ENCODE results near the gene MRC1. TPM values are rescaled to one million over a fixed set of nuclear protein-coding genes. Genes with fewer than 3 reads are reported as not detected.
A peak's percentile ranks its signal among the peaks of the same experiment; 100 is the strongest.

The MRC1 gene
- total RNA-seq, 1 donor from 2014 or later, result not detected

DNA sequence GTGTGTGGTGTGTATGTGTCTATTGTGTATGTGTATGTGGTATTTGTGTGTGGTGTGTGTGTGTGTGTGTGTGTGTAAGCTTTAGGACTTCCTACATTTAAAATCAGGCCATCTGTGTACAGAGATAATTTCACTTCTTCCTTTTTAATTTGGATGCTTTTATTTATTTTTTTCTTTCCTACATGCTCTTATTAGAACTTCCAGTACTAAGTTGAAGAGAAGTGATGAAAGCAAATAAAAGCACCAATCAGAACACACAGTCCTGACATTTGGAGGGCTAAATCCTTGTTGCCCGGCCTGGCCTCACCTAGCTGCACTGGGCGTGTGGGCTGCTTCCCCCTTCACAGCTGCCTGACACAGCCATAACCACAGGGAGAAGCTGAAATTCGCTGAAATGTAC, 3.8 kb upstream of the MRC1 start:
- no peak for DNase-seq (ENCODE audit: low spot score, unreplicated experiment)
- H3K9me3 Mint-ChIP-seq (ENCODE audit: low read depth), result peaks cover 6% of the 10 kb centered on the region
- H3K27me3 Mint-ChIP-seq, result peaks cover 65% of the 10 kb centered on the region
- no peak overlapping the region for H3K27ac Mint-ChIP-seq
- peaks cover 2% of the 10 kb centered on the region for H3K4me1 Mint-ChIP-seq (ENCODE audit: low read depth)
- H3K4me3 Mint-ChIP-seq (ENCODE audit: low read depth), result no peak overlapping the region
- TF ChIP-seq, protein P1, sequence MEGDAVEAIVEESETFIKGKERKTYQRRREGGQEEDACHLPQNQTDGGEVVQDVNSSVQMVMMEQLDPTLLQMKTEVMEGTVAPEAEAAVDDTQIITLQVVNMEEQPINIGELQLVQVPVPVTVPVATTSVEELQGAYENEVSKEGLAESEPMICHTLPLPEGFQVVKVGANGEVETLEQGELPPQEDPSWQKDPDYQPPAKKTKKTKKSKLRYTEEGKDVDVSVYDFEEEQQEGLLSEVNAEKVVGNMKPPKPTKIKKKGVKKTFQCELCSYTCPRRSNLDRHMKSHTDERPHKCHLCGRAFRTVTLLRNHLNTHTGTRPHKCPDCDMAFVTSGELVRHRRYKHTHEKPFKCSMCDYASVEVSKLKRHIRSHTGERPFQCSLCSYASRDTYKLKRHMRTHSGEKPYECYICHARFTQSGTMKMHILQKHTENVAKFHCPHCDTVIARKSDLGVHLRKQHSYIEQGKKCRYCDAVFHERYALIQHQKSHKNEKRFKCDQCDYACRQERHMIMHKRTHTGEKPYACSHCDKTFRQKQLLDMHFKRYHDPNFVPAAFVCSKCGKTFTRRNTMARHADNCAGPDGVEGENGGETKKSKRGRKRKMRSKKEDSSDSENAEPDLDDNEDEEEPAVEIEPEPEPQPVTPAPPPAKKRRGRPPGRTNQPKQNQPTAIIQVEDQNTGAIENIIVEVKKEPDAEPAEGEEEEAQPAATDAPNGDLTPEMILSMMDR (IDR thresholded peaks at IDR 0.05; ENCODE audit: unreplicated experiment), result no peak
- H3K36me3 Mint-ChIP-seq (ENCODE audit: insufficient read depth), result no peaks in the 10 kb centered on the region

DNA sequence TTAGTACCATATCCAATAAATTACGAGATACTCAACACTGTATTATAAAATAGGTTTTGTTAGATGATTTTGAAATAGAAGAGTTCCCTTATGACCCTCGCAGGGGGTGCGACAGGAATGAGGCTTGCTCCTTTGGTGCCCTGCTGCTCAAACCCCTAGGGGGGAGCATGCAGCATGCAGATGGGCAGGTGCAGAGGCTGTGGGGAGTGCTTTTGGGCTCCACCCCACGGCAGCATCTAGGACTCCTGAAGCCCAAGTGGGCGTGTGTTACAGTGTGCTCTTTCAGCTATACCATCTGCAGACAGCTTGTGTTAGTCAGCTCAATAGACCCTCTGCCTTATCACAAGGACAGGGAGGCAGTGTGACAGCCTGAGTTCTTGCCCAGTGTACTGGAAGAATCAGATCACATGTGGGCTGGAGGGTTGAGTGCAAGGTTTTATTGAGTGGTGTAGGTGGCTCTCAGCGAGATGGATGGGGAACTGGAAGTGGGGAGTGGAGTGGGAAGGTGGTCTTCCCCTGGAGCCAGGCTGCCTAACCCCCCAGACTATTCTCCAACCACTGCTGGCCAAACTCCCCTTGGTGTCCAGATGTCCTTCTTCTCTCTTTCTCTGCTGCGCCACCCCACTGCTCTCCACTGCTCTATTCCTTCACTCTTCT, 3.1 kb upstream of the MRC1 start:
- Mint-ChIP-seq H3K4me1 (ENCODE audit: low read depth) (peaks cover 2% of the 10 kb centered on the region), H3K36me3 (ENCODE audit: insufficient read depth) (no peaks in the 10 kb centered on the region), H3K9me3 (ENCODE audit: low read depth) (peaks cover 6% of the 10 kb centered on the region), H3K27ac (no peak overlapping the region), H3K27me3 (peaks cover 62% of the 10 kb centered on the region), H3K4me3 (ENCODE audit: low read depth) (no peak overlapping the region)
- TF ChIP-seq, protein P1 (IDR thresholded peaks at IDR 0.05; ENCODE audit: unreplicated experiment), result peak; percentile 44
- no peak for DNase-seq (ENCODE audit: low spot score, unreplicated experiment)

DNA sequence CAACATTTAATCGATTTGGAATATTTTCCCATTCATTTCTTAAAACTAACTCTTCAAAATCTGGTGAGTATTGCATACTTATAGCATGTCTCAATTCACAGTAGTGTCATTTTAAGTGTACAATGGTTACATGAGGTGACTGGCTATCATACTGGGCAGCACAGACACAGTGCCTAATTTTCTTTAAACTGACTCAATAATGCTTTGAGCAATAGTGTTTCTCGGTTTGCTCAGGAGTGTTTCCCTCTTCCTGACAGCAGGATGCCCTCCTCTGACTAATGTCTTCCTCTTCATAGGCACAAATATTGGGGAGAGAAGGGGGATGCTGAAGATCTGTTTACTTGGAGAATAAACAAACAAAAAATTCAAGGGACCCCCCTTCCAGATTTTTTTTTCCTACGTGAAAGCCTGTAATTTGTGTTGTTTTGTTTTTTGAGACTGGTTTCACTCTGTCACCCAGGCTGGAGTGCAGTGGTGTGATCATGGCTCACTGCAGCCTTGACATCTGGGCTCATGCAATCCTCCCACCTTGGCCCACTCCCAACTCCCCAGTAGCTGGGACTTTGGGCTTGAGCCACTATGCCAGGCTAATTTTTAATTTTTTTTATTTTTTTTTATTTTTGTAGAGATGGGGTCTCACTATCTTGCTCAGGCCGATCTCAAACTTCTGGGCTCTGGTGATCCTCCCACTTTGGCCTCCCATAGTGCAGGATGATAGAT, 2.2 kb downstream of the MRC1 start:
- Mint-ChIP-seq H3K9me3 (ENCODE audit: low read depth) (no peaks in the 10 kb centered on the region), H3K4me3 (ENCODE audit: low read depth) (no peak overlapping the region), H3K27me3 (peaks cover 55% of the 10 kb centered on the region), H3K36me3 (ENCODE audit: insufficient read depth) (no peaks in the 10 kb centered on the region), H3K27ac (no peak overlapping the region), H3K4me1 (ENCODE audit: low read depth) (peaks cover 2% of the 10 kb centered on the region)
- TF ChIP-seq, protein P1 (IDR thresholded peaks at IDR 0.05; ENCODE audit: unreplicated experiment), result no peak
- no peak for DNase-seq (ENCODE audit: low spot score, unreplicated experiment)

DNA sequence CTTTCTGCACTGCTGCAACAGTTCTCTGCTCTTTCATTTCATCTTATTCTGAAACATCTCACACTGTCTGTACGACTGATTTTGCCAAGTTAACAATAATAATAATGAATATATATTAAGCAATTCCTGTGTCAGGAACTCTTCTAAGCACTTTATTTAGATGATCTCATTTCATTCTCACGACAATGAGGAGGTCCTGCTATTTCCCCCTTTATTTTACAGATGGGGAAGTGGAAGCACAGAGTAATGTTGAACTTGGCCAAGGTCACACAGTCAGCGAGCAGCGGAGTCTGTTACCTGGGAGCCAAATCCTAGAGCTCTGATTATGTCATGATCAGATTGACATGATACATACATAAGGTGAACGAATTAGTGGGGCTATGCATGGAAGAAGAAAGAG, 5.8 kb downstream of the MRC1 start:
- peaks cover 2% of the 10 kb centered on the region for H3K4me1 Mint-ChIP-seq (ENCODE audit: low read depth)
- H3K4me3 Mint-ChIP-seq (ENCODE audit: low read depth), result no peak overlapping the region
- TF ChIP-seq, protein P1 (IDR thresholded peaks at IDR 0.05; ENCODE audit: unreplicated experiment), result no peak
- DNase-seq (ENCODE audit: low spot score, unreplicated experiment), result no peak
- no peaks in the 10 kb centered on the region for H3K9me3 Mint-ChIP-seq (ENCODE audit: low read depth)
- H3K27me3 Mint-ChIP-seq, result peaks cover 30% of the 10 kb centered on the region
- H3K27ac Mint-ChIP-seq, result no peak overlapping the region
- no peaks in the 10 kb centered on the region for H3K36me3 Mint-ChIP-seq (ENCODE audit: insufficient read depth)

DNA sequence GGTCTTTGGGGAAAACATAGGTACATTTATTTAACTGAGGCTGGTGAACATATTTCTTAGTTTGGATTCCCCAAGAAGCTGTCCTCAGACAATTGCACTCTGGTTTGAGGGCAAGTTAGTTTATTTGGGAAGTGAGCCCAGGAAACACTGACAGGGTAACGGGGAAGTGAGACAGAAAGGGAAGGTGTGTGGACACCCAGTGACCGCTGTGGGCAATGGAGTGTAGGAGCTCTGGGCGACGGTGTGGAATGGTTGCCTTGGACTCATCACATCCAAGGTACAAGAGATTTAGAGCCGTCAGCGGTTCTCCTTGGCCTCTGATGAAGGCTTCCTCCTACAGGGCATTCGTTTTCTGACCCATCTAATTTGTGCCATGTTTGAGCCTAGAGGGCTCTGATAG, 7.1 kb downstream of the MRC1 start:
- DNase-seq (ENCODE audit: low spot score, unreplicated experiment), result no peak
- Mint-ChIP-seq H3K4me1 (ENCODE audit: low read depth) (no peaks in the 10 kb centered on the region), H3K9me3 (ENCODE audit: low read depth) (no peaks in the 10 kb centered on the region), H3K27me3 (peaks cover 26% of the 10 kb centered on the region), H3K4me3 (ENCODE audit: low read depth) (no peak overlapping the region), H3K27ac (no peak overlapping the region), H3K36me3 (ENCODE audit: insufficient read depth) (no peaks in the 10 kb centered on the region)
- TF ChIP-seq, protein P1 (IDR thresholded peaks at IDR 0.05; ENCODE audit: unreplicated experiment), result no peak
